Gastroesophageal sphincter (tissue), 4 donors: ENCODE data around the gene RNF157. TPM values are rescaled to one million over a fixed set of nuclear protein-coding genes. Genes with fewer than 3 reads are reported as not detected.

Experiments used
- ATAC-seq: fragments of 150-250 bp; one replicate; pipeline ENCODE4 v1.9.1; 2016; ENCODE audit warnings: mild to moderate bottlenecking, moderate library complexity
- H3K27ac ChIP-seq, 4 donors: fragments of 200-600 bp; sonication (generic) in 3 of 4; 1 replicate in 3 of 4; 2 replicates in 1 of 4; pipeline ENCODE4 v1.5.1; 2016 to 2019
- H3K27me3 ChIP-seq: fragments of 200-600 bp; sonication (generic); one replicate; pipeline ENCODE4 v1.5.1; 2019
- H3K36me3 ChIP-seq, 2 donors: fragments of 200-600 bp; sonication (generic); one replicate each; pipeline ENCODE4 v1.5.1; 2019; ENCODE audit warnings: control low read depth in 1 of 2
- H3K4me1 ChIP-seq, 3 donors: fragments of 200-600 bp; sonication (generic); 1 replicate in 2 of 3; 2 replicates in 1 of 3; pipeline ENCODE4 v1.5.1; 2016 to 2019; ENCODE audit warnings: control low read depth in 2 of 3
- H3K4me3 ChIP-seq, 2 donors: fragments of 200-600 bp; sonication (generic); one replicate each; pipeline ENCODE4 v1.5.1; 2019; ENCODE audit warnings: mild to moderate bottlenecking in 1 of 2, moderate library complexity in 1 of 2
- H3K9me3 ChIP-seq, 3 donors: fragments of 200-600 bp; sonication (generic); one replicate each; pipeline ENCODE4 v1.5.1; 2017 to 2019; ENCODE audit warnings: control low read depth in 2 of 3
- CTCF ChIP-seq, 4 experiments: fragments of 200-600 bp in 2 of 4; fragments of 450-650 bp in 2 of 4; sonication (generic) in 1 of 4; IDR thresholded peaks; one replicate each; pipeline ENCODE4 v1.5.1; 2017 to 2019; ENCODE audit warnings: antibody characterized with exemption in 4 of 4, mild to moderate bottlenecking in 2 of 4, moderate library complexity in 2 of 4
- EP300 ChIP-seq: sonication (generic); formaldehyde crosslinking; IDR thresholded peaks from one replicate; pipeline ENCODE4 v1.6.1; 2017; ENCODE audit warnings: antibody characterized with exemption, mild to moderate bottlenecking
- POLR2A ChIP-seq, 2 donors: fragments of 450-650 bp; IDR thresholded peaks; one replicate each; pipeline ENCODE4 v1.6.1; 2017; ENCODE audit warnings: antibody characterized with exemption in 2 of 2, mild to moderate bottlenecking in 2 of 2, moderate library complexity in 1 of 2
- POLR2AphosphoS5 ChIP-seq: sonication (generic); formaldehyde crosslinking; IDR thresholded peaks from one replicate; pipeline ENCODE4 v1.6.1; 2017; ENCODE audit warnings: antibody characterized with exemption
- WGBS, 2 donors: methylation state at CpG; one replicate each; pipeline ENCODE4 v1.1.5; 2018; ENCODE audit warnings: low coverage in 1 of 2; 5-methylcytosine and 5-hydroxymethylcytosine counted together
- total RNA-seq, 4 donors: library from RNA; depleted of rRNA; stranded (reverse); fragments of >200 nt; gene quantifications; one replicate each; pipeline ENCODE4 v1.1.0, GENCODE V29; 2016

The RNF157 gene
- total RNA-seq, 4 donors from 2014 or later, result 2.5 to 8.1 (median 3.3) TPM

GRCh38 chr17:76176701-76177574 is 63.4 kb downstream of the RNF157 start:
- Histone ChIP-seq H3K4me3 (no peak overlapping the region), H3K27ac (no peak overlapping the region), H3K36me3 (no peaks in the 10 kb centered on the region), H3K4me1 (peaks cover 0 to 2% (median 0%) of the 10 kb centered on the region in 3 donors), H3K27me3 (no peaks in the 10 kb centered on the region), H3K9me3 (no peaks in the 10 kb centered on the region)
- WGBS, 2 donors, result no CpG with 5 or more reads among the region's 34 CpGs
- TF ChIP-seq POLR2A (IDR thresholded peaks at IDR 0.05) (no peak), POLR2AphosphoS5 (no peak), CTCF (IDR thresholded peaks at IDR 0.05) (no peak), EP300 (no peak)
- ATAC-seq, result no peak

DNA sequence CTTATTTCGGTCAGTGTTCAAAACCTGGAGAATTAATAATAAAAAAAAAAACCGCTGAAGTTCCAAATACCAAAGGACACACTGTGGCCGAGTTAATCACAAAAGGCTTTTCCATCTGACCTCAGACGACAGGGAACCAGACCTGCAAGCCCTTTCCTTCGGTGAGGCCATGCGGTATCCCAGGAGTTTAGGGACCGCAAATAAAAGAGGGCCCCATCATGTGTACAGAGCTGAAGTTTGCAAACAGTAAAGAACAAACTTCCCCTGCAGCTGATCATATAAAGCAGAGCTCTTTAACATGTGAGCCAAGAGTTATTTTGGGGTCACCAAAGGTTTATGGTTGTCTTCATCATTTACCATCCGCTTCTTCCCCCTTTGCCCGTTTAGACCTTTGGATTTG is 66.3 kb downstream of the RNF157 start:
- Histone ChIP-seq H3K27me3 (no peaks in the 10 kb centered on the region), H3K27ac (no peak overlapping the region), H3K4me1 (no peaks in the 10 kb centered on the region), H3K4me3 (no peak overlapping the region), H3K9me3 (no peaks in the 10 kb centered on the region), H3K36me3 (no peaks in the 10 kb centered on the region)
- whole genome bisulfite sequencing, 2 donors, result 66 to 74% methylated on average over 6 to 9 of the region's 9 CpGs
- no peak for ATAC-seq
- TF ChIP-seq CTCF (IDR thresholded peaks at IDR 0.05) (no peak), EP300 (no peak), POLR2A (IDR thresholded peaks at IDR 0.05) (no peak), POLR2AphosphoS5 (no peak)

DNA sequence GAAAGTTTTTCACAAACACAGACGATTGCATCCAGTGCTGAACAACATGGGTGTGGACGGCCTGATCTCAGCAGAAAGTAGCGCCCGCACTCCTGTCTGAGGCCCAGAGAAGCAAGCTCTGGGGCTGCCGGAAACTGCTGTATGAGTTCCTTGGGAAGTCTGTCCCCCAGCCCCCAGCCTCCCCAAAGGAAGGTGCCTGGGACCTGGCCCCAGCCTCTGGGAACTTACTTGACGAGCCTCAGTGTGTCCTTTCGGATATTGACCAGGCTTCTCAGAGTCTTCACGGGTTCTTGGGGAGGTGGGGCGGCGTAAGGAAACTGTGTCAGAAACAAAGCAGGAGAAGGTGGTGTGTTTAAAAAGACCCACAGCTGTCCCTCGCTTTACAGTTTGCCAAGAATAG is 66.8 kb downstream of the RNF157 start:
- H3K9me3 ChIP-seq, result no peaks in the 10 kb centered on the region
- TF ChIP-seq POLR2AphosphoS5, result no peak
- TF ChIP-seq CTCF (IDR thresholded peaks at IDR 0.05), result no peak
- TF ChIP-seq POLR2A (IDR thresholded peaks at IDR 0.05), result no peak
- TF ChIP-seq EP300, result no peak
- 71 to 83% methylated on average over 1 to 5 of the region's 11 CpGs for WGBS, 2 donors
- H3K27me3 ChIP-seq, result no peaks in the 10 kb centered on the region
- H3K36me3 ChIP-seq, result no peaks in the 10 kb centered on the region
- H3K27ac ChIP-seq, result no peak overlapping the region
- no peaks in the 10 kb centered on the region for H3K4me1 ChIP-seq
- no peak for ATAC-seq
- no peak overlapping the region for H3K4me3 ChIP-seq

- no peak for TF ChIP-seq POLR2A (IDR thresholded peaks at IDR 0.05)
- Histone ChIP-seq H3K27ac (no peak overlapping the region), H3K27me3 (no peaks in the 10 kb centered on the region), H3K4me1 (no peaks in the 10 kb centered on the region), H3K36me3 (no peaks in the 10 kb centered on the region), H3K4me3 (no peak overlapping the region), H3K9me3 (no peaks in the 10 kb centered on the region)
- ATAC-seq, result no peak
- WGBS, 2 donors, result 73 to 78% methylated on average over 2 to 3 of the region's 4 CpGs
Observed at GRCh38 chr17:76171706-76172105, 68.6 kb downstream of the RNF157 start.

DNA sequence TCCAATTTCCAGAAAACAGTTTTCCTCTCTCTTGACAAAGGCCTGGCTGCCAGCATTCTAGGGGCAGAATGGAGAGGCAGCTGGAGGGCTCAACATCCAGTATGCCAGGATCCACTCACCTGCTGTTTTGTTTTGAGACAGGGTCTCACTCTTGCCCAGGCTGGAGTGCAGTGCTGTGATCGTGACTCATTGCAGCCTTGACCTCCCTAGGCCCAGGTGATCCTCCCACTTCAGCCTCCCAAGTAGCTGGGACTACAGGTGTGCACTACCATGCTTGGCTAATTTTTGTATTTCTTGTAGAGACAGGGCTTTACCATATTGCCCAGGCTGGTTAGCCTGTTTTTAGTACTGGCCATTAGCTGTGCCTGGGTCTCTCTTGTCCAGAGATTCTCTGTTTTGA is 70.2 kb downstream of the RNF157 start:
- H3K4me3 ChIP-seq, result no peak overlapping the region
- H3K27me3 ChIP-seq, result no peaks in the 10 kb centered on the region
- H3K36me3 ChIP-seq, result no peaks in the 10 kb centered on the region
- H3K9me3 ChIP-seq, result no peaks in the 10 kb centered on the region
- H3K27ac ChIP-seq, result no peak overlapping the region
- no peak for ATAC-seq
- H3K4me1 ChIP-seq, result no peaks in the 10 kb centered on the region
- 100% methylated on average over 1 of the region's 1 CpG; no CpG with 5 or more reads in 1 of the 2 donors for WGBS, 2 donors
- TF ChIP-seq CTCF (IDR thresholded peaks at IDR 0.05) (no peak), EP300 (no peak), POLR2A (IDR thresholded peaks at IDR 0.05) (no peak), POLR2AphosphoS5 (no peak)
